HepG2 (cell line): ENCODE results near the gene WIF1. TPM values are rescaled to one million over a fixed set of nuclear protein-coding genes. Genes with fewer than 3 reads are reported as not detected.

Experiments
- CAMTA2 ChIP-seq: sonication (generic); formaldehyde crosslinking; IDR thresholded peaks from 2 replicates; pipeline ENCODE4 v1.4.0; 2020; ENCODE audit warnings: mild to moderate bottlenecking, missing genetic modification reagents, borderline replicate concordance
- CHD4 ChIP-seq: fragments of 200-600 bp; sonication (generic); IDR thresholded peaks from 2 replicates; pipeline ENCODE4 v1.7.0; 2017; ENCODE audit warnings: mild to moderate bottlenecking, low read length, borderline replicate concordance
- DMAP1 ChIP-seq: IDR thresholded peaks from 2 replicates; pipeline ENCODE4 v1.6.1; 2016
- KDM5B ChIP-seq: sonication (generic); formaldehyde crosslinking; IDR thresholded peaks from 2 replicates; pipeline ENCODE4 v1.4.0; 2020; ENCODE audit warnings: missing genetic modification reagents, mild to moderate bottlenecking, borderline replicate concordance
- MAFG ChIP-seq: sonication (generic); formaldehyde crosslinking; IDR thresholded peaks from 2 replicates; pipeline ENCODE4 v1.5.1; 2020; ENCODE audit warnings: mild to moderate bottlenecking, missing genetic modification reagents
- SMC3 ChIP-seq: IDR thresholded peaks from 2 replicates; pipeline ENCODE4 v1.6.1; 2011; ENCODE audit warnings: low read length, improper control_type of control experiment
- TEAD2 ChIP-seq: sonication (generic); formaldehyde crosslinking; IDR thresholded peaks from 2 replicates; pipeline ENCODE4 v1.9.0; 2021; ENCODE audit warnings: missing genetic modification reagents
- XBP1 ChIP-seq: sonication (generic); formaldehyde crosslinking; IDR thresholded peaks from 2 replicates; pipeline ENCODE4 v1.5.0; 2020; ENCODE audit warnings: missing genetic modification reagents
- ZNF234 ChIP-seq: sonication (generic); formaldehyde crosslinking; conservative IDR thresholded peaks from 2 replicates; pipeline ENCODE4 v1.5.1; 2020; ENCODE audit warnings: mild to moderate bottlenecking, missing genetic modification reagents
- ZNF652 ChIP-seq: IDR thresholded peaks from 2 replicates; pipeline ENCODE4 v1.6.1; 2016; ENCODE audit warnings: low read depth, borderline replicate concordance
- ZNF768 ChIP-seq: sonication (generic); formaldehyde crosslinking; IDR thresholded peaks from 2 replicates; pipeline ENCODE4 v1.4.0; 2020; ENCODE audit warnings: missing genetic modification reagents
- ZSCAN25 ChIP-seq: sonication (generic); formaldehyde crosslinking; IDR thresholded peaks from 2 replicates; pipeline ENCODE4 v1.8.0; 2022; ENCODE audit warnings: mild to moderate bottlenecking, missing genetic modification reagents
- polyA plus RNA-seq, 8 experiments: library from polyadenylated mRNA; depleted of rRNA in 3 of 8; stranded (reverse) in 7 of 8; unstranded in 1 of 8; fragments of >200 nt; fragmentation: Illumina TruSeq in 4 of 8; extraction: Trizol in 4 of 8; gene quantifications; 2 replicates each; pipeline versions ENCODE4 v1.2.1 to v1.2.3, GENCODE V29; 2011 to 2016; ENCODE audit warnings: low read depth in 4 of 8, missing spikeins in 1 of 8, mixed read lengths in 1 of 8; ENCODE audit not compliant: insufficient read depth in 1 of 8
- total RNA-seq, 5 experiments: library from RNA; depleted of rRNA; stranded (reverse); fragments of >200 nt; fragmentation: Illumina TruSeq; extraction: Trizol; gene quantifications; 2 replicates each; pipeline ENCODE4 v1.2.3, GENCODE V29; 2016; ENCODE audit warnings: low read depth in 1 of 5
- TF ChIP-seq, protein P1 (sequence below): IDR thresholded peaks from 2 replicates; pipeline ENCODE4 v1.6.1; 2018; ENCODE audit warnings: missing genetic modification reagents, mild to moderate bottlenecking, missing compliant biosample characterization
- TF ChIP-seq, protein P2 (sequence below): IDR thresholded peaks from 2 replicates; pipeline ENCODE4 v1.6.1; 2016; ENCODE audit warnings: low read depth, missing genetic modification reagents, missing compliant biosample characterization
- TF ChIP-seq, protein P3 (sequence below): sonication (generic); formaldehyde crosslinking; IDR thresholded peaks from 2 replicates; pipeline ENCODE4 v1.5.1; 2020; ENCODE audit warnings: missing genetic modification reagents, mild to moderate bottlenecking, borderline replicate concordance
- TF ChIP-seq, protein P4 (sequence below), 2 experiments: sonication (generic) in 1 of 2; formaldehyde crosslinking in 1 of 2; IDR thresholded peaks; 2 replicates each; pipeline versions ENCODE4 v1.5.1 to v1.6.1; 2011 to 2020; ENCODE audit warnings: borderline replicate concordance in 1 of 2, low read depth in 1 of 2, low read length in 1 of 2, mild to moderate bottlenecking in 1 of 2, missing genetic modification reagents in 1 of 2, moderate library complexity in 1 of 2
- TF ChIP-seq, protein P5 (sequence below): IDR thresholded peaks from 2 replicates; pipeline ENCODE4 v1.6.1; 2016; ENCODE audit warnings: missing compliant biosample characterization, missing genetic modification reagents, borderline replicate concordance

WIF1 gene
- total and polyA plus RNA-seq, 2 of the 13 experiments (the other 11 are each of a cell fraction or from before 2014, with no cell fraction given): not detected

DNA sequence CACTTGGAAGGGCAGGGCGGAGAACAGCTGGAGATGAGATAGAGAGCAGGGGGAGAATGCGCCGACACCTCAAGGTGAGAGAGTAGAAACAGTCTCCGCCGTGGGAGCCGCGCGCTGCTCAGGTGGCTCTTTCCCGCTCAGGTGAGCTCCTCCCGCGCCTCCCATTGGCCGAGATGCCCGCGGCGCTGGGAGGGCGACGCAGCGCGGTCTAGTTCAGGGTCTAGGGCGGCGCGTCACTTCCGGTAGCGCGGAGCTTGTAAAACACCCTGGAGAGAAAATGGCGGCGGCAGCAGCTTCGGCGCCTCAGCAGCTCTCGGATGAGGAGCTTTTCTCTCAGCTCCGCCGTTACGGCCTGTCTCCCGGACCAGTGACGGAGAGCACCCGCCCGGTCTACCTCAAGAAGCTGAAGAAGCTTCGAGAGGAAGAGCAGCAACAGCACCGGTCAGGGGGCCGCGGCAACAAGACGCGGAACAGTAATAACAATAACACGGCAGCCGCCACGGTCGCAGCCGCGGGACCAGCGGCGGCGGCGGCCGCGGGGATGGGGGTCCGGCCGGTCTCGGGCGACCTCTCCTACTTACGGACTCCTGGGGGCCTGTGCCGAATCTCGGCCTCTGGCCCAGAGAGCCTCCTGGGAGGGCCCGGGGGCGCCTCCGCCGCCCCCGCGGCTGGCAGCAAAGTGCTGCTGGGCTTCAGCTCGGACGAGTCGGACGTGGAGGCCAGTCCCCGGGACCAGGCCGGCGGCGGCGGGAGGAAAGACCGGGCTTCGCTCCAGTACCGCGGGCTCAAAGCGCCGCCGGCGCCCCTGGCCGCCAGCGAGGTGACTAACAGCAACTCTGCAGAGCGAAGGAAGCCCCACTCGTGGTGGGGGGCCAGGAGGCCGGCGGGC lies 48.5 kb upstream of the WIF1 start, which contains the start of gene LEMD3 (continued):
- TF ChIP-seq, protein P1, sequence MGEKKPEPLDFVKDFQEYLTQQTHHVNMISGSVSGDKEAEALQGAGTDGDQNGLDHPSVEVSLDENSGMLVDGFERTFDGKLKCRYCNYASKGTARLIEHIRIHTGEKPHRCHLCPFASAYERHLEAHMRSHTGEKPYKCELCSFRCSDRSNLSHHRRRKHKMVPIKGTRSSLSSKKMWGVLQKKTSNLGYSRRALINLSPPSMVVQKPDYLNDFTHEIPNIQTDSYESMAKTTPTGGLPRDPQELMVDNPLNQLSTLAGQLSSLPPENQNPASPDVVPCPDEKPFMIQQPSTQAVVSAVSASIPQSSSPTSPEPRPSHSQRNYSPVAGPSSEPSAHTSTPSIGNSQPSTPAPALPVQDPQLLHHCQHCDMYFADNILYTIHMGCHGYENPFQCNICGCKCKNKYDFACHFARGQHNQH (CRISPR knock-in tag): peak; percentile 94
- TF ChIP-seq ZSCAN25 (CRISPR knock-in tag) (peak; percentile 87), ZNF768 (CRISPR knock-in tag) (peak; percentile 87), DMAP1 (peak; percentile 75; the same call in 1 of the 2 replicates), XBP1 (CRISPR knock-in tag) (peak; percentile 97), TEAD2 (CRISPR knock-in tag) (peak; percentile 99), SMC3 (no peak), ZNF234 (CRISPR knock-in tag) (peak; percentile 94; the same call in 1 of the 2 replicates), ZNF652 (no peak), CAMTA2 (CRISPR knock-in tag) (peak; percentile 98), MAFG (peak; percentile 80), CHD4 (no peak), KDM5B (peak; percentile 100)
- TF ChIP-seq, protein P2, sequence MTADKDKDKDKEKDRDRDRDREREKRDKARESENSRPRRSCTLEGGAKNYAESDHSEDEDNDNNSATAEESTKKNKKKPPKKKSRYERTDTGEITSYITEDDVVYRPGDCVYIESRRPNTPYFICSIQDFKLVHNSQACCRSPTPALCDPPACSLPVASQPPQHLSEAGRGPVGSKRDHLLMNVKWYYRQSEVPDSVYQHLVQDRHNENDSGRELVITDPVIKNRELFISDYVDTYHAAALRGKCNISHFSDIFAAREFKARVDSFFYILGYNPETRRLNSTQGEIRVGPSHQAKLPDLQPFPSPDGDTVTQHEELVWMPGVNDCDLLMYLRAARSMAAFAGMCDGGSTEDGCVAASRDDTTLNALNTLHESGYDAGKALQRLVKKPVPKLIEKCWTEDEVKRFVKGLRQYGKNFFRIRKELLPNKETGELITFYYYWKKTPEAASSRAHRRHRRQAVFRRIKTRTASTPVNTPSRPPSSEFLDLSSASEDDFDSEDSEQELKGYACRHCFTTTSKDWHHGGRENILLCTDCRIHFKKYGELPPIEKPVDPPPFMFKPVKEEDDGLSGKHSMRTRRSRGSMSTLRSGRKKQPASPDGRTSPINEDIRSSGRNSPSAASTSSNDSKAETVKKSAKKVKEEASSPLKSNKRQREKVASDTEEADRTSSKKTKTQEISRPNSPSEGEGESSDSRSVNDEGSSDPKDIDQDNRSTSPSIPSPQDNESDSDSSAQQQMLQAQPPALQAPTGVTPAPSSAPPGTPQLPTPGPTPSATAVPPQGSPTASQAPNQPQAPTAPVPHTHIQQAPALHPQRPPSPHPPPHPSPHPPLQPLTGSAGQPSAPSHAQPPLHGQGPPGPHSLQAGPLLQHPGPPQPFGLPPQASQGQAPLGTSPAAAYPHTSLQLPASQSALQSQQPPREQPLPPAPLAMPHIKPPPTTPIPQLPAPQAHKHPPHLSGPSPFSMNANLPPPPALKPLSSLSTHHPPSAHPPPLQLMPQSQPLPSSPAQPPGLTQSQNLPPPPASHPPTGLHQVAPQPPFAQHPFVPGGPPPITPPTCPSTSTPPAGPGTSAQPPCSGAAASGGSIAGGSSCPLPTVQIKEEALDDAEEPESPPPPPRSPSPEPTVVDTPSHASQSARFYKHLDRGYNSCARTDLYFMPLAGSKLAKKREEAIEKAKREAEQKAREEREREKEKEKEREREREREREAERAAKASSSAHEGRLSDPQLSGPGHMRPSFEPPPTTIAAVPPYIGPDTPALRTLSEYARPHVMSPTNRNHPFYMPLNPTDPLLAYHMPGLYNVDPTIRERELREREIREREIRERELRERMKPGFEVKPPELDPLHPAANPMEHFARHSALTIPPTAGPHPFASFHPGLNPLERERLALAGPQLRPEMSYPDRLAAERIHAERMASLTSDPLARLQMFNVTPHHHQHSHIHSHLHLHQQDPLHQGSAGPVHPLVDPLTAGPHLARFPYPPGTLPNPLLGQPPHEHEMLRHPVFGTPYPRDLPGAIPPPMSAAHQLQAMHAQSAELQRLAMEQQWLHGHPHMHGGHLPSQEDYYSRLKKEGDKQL: no peak; the same call in 1 of the 2 replicates
- TF ChIP-seq, protein P3, sequence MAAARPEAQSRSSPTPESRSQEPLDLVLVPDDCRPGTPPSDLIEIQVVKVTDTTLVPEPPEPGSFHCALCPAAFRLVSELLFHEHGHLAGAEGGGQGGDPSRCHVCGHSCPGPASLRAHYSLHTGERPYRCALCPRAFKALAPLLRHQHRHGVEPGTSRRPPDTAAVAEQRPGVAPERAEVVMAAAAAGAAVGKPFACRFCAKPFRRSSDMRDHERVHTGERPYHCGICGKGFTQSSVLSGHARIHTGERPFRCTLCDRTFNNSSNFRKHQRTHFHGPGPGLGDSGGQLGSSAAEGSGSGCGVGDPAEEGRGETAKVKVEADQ: peak; percentile 96; the same call in 1 of the 2 replicates
- TF ChIP-seq, protein P4, sequence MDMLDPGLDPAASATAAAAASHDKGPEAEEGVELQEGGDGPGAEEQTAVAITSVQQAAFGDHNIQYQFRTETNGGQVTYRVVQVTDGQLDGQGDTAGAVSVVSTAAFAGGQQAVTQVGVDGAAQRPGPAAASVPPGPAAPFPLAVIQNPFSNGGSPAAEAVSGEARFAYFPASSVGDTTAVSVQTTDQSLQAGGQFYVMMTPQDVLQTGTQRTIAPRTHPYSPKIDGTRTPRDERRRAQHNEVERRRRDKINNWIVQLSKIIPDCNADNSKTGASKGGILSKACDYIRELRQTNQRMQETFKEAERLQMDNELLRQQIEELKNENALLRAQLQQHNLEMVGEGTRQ (IDR thresholded peaks at IDR 0.05; ENCODE audit: low read depth, low read length): 0 out of 2 replicates have a peak, but pooled peaks have one; percentile 24
- TF ChIP-seq, protein P4 (CRISPR knock-in tag; IDR thresholded peaks at IDR 0.05; ENCODE audit: borderline replicate concordance): peak; percentile 84
- TF ChIP-seq, protein P5, sequence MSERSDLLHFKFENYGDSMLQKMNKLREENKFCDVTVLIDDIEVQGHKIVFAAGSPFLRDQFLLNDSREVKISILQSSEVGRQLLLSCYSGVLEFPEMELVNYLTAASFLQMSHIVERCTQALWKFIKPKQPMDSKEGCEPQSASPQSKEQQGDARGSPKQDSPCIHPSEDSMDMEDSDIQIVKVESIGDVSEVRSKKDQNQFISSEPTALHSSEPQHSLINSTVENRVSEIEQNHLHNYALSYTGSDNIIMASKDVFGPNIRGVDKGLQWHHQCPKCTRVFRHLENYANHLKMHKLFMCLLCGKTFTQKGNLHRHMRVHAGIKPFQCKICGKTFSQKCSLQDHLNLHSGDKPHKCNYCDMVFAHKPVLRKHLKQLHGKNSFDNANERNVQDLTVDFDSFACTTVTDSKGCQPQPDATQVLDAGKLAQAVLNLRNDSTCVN (CRISPR knock-in tag): peak; percentile 95
